Measurements from ENCODE around the gene BNIP3. TPM values are rescaled to one million over a fixed set of nuclear protein-coding genes. Genes with fewer than 3 reads are reported as not detected.

Gene BNIP3
- total RNA-seq, 1 donor from 2014 or later: 57.3 TPM

DNA sequence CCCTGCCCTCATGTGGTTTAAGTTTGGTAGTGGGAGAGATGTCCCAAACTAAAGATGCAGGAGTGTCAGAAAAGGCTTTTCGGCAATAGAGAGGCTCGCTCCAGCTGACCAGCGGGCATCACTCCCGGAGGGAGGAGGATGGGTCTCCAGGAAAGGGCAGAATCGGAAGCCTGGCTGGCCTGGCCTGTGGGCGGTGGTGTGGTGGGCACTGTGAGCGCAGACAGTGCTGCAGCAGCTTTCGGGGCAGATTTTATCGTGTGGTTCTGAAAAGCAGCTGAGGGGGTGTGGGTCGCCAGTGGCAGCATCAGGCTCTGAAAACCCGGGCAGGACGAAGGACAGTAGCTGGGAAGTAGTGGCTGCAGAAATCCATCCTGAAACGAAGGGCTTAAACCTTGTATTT, 12.8 kb downstream of the BNIP3 start:
- no peak for DNase-seq (ENCODE audit: low read depth)
- no peak overlapping the region for H3K4me3 ChIP-seq (ENCODE audit: low read depth, low read length)
- no peaks in the 10 kb centered on the region for H3K27me3 ChIP-seq (ENCODE audit: control insufficient read depth, insufficient read depth, low read length)
- TF ChIP-seq, protein P1, sequence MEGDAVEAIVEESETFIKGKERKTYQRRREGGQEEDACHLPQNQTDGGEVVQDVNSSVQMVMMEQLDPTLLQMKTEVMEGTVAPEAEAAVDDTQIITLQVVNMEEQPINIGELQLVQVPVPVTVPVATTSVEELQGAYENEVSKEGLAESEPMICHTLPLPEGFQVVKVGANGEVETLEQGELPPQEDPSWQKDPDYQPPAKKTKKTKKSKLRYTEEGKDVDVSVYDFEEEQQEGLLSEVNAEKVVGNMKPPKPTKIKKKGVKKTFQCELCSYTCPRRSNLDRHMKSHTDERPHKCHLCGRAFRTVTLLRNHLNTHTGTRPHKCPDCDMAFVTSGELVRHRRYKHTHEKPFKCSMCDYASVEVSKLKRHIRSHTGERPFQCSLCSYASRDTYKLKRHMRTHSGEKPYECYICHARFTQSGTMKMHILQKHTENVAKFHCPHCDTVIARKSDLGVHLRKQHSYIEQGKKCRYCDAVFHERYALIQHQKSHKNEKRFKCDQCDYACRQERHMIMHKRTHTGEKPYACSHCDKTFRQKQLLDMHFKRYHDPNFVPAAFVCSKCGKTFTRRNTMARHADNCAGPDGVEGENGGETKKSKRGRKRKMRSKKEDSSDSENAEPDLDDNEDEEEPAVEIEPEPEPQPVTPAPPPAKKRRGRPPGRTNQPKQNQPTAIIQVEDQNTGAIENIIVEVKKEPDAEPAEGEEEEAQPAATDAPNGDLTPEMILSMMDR (IDR thresholded peaks at IDR 0.05; ENCODE audit: insufficient read depth, low read length, poor library complexity, severe bottlenecking): no peak
- H3K36me3 ChIP-seq (ENCODE audit: control insufficient read depth, insufficient read depth, low read length): peaks cover 1% of the 10 kb centered on the region

DNA sequence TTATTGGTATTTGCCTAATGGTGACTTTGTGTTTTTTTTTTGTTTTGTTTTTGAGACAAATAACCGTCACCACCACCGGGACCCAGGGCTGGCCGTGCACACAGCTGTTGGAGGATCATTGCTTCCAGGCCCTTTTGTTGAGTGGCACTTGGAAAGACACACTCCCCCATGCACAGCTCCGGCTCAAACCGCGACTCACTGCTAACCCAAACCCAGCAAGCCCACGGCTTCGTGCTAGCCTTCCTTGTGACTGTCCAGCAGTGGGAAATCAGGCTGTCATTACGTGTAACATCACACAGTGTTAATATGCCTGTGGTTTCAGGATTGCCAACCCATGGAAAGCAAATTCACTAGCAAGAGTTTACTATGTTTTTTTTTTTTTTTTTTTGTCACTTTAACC, 17.4 kb downstream of the BNIP3 start:
- no peak overlapping the region for H3K4me3 ChIP-seq (ENCODE audit: low read depth, low read length)

DNA sequence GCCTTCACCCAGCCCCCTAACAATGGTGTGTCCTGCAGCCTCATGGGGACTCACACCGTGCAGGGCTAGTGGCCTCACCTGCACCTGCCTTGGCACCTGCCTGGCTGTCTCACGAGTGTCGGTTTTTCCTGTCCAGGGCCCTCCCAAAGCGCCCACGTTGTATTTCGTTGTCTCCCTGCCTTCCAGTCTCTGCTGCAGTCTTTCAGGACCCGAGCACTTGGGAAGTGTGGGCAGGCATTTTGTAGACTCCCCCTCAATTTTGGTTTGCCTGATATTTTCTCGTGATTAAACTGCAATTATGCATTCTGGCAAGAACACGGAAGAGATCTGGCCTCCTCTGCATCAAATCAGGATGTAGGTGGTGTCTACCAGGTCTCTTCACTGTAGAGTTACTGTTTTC, 17.9 kb downstream of the BNIP3 start:
- DNase-seq (ENCODE audit: low read depth): no peak
- TF ChIP-seq, protein P1 (IDR thresholded peaks at IDR 0.05; ENCODE audit: insufficient read depth, low read length, poor library complexity, severe bottlenecking): no peak
- Histone ChIP-seq H3K36me3 (ENCODE audit: control insufficient read depth, insufficient read depth, low read length) (no peaks in the 10 kb centered on the region), H3K4me3 (ENCODE audit: low read depth, low read length) (no peak overlapping the region), H3K27me3 (ENCODE audit: control insufficient read depth, insufficient read depth, low read length) (no peaks in the 10 kb centered on the region)

More for the DNA sequence above, 17.4 kb downstream of the BNIP3 start:
- TF ChIP-seq, protein P1 (IDR thresholded peaks at IDR 0.05; ENCODE audit: insufficient read depth, low read length, poor library complexity, severe bottlenecking): no peak
- Histone ChIP-seq H3K36me3 (ENCODE audit: control insufficient read depth, insufficient read depth, low read length) (no peaks in the 10 kb centered on the region), H3K27me3 (ENCODE audit: control insufficient read depth, insufficient read depth, low read length) (no peaks in the 10 kb centered on the region)
- DNase-seq (ENCODE audit: low read depth): no peak

DNA sequence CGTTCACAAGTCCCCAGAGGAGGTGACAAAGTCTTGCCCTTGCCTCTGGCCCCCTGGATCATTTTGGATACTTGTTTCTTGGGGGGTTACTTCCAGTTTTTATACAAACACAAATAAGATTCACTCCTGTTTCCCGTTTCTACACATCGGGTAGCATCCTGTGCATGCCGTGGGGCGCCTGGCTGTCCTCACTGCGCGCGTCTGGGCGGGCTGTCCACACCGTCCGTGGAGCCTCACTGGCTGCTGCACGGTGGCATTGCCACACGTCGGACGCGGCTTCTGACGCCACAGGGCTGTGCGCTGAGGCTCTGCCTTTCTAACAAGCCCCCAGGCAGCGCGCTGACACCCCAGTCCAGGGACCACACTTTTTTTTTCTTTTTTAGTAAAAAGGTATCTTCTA, 18.4 kb downstream of the BNIP3 start:
- no peaks in the 10 kb centered on the region for H3K27me3 ChIP-seq (ENCODE audit: control insufficient read depth, insufficient read depth, low read length)
- no peak for DNase-seq (ENCODE audit: low read depth)
- TF ChIP-seq, protein P1 (IDR thresholded peaks at IDR 0.05; ENCODE audit: insufficient read depth, low read length, poor library complexity, severe bottlenecking): no peak
- no peak overlapping the region for H3K4me3 ChIP-seq (ENCODE audit: low read depth, low read length)
- H3K36me3 ChIP-seq (ENCODE audit: control insufficient read depth, insufficient read depth, low read length): no peaks in the 10 kb centered on the region

DNA sequence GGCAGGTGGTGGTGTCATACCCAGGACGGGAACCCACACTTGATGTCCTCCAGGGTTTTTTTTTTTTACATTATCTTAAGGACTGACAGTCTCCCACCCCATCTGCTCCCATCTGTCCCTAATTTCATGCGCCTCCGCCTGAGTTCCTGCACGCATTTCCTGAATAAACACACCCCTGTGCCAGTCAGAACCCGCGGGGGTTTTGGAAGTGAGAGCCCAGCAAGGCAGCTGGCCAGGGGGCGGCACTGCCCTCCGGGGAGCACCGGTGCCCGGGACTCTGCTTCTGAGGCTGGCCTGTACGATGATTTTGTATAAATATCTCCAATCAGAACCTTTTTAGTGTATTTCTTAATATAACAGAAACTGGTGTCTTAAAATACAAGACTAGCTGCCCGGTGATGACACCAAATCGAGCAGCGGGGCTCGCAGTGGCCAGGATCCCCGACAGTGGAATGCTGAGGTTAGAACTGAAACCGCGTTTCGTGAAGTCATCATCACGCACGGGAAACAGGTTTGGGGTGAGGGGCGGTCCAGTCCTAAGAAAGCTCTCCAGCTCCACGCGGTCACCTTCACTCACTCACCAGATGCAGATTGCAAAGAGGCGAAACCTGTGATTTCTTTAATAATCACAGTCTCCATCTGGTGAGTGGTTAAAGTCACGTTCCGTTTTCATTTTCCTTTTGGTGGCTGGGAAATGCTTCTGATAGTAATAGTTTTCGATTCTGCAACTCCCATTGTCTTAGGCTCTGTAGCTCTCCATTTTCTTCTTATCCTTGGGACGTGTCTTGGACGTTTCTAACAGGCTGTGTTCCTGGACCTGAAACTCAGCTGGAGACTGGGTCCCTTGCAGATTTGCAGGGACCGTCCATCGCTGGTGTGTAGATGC, 19.7 kb downstream of the BNIP3 start:
- TF ChIP-seq, protein P1 (IDR thresholded peaks at IDR 0.05; ENCODE audit: insufficient read depth, low read length, poor library complexity, severe bottlenecking): no peak
- DNase-seq (ENCODE audit: low read depth): no peak
- no peaks in the 10 kb centered on the region for H3K27me3 ChIP-seq (ENCODE audit: control insufficient read depth, insufficient read depth, low read length)
- H3K4me3 ChIP-seq (ENCODE audit: low read depth, low read length): no peak overlapping the region
- H3K36me3 ChIP-seq (ENCODE audit: control insufficient read depth, insufficient read depth, low read length): peaks cover under 1% of the 10 kb centered on the region

Measured in kidney epithelial cell (primary cell).